Hepatocyte (in vitro differentiated cells): ENCODE measurements around the gene ADD1.

Experiments used
- EZH2 ChIP-seq: fragments of 200-600 bp; sonication (generic); IDR thresholded peaks from 2 replicates; pipeline ENCODE4 v1.6.1; 2016; ENCODE audit warnings: antibody characterized with exemption, mild to moderate bottlenecking, borderline replicate concordance
- EZH2phosphoT487 ChIP-seq: fragments of 200-600 bp; sonication (generic); IDR thresholded peaks from one replicate; pipeline ENCODE4 v1.6.1; 2018; ENCODE audit warnings: antibody characterized with exemption, mild to moderate bottlenecking, low read depth, moderate library complexity; ENCODE audit not compliant: unreplicated experiment, severe bottlenecking
- TF ChIP-seq, protein P1 (sequence below): fragments of 200-600 bp; sonication (generic); IDR thresholded peaks from 2 replicates; pipeline ENCODE4 v1.5.1; 2016; ENCODE audit warnings: antibody characterized with exemption, mild to moderate bottlenecking; ENCODE audit not compliant: poor library complexity

DNA sequence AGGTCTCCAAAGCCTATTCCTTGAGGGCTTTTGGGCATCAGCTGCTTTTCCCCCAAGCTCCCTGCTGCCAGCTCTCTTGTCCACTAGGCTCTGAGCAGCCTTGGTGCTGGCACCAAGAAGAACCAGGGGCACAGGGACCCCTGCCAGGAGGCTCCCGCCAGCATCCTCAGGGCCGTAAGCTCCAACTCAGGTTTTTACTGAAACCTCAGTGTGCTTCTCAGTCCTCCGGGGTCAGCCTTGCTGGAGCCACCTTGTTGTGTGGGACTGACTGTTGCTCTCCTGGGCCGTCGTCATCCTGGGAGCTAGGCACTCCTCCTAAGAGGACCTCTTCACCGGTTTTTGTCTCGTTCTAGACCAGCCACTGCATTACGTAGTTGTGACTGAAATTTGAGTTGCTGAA, 80.6 kb downstream of the ADD1 start:
- TF ChIP-seq, protein P1, sequence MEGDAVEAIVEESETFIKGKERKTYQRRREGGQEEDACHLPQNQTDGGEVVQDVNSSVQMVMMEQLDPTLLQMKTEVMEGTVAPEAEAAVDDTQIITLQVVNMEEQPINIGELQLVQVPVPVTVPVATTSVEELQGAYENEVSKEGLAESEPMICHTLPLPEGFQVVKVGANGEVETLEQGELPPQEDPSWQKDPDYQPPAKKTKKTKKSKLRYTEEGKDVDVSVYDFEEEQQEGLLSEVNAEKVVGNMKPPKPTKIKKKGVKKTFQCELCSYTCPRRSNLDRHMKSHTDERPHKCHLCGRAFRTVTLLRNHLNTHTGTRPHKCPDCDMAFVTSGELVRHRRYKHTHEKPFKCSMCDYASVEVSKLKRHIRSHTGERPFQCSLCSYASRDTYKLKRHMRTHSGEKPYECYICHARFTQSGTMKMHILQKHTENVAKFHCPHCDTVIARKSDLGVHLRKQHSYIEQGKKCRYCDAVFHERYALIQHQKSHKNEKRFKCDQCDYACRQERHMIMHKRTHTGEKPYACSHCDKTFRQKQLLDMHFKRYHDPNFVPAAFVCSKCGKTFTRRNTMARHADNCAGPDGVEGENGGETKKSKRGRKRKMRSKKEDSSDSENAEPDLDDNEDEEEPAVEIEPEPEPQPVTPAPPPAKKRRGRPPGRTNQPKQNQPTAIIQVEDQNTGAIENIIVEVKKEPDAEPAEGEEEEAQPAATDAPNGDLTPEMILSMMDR: no peak
- no peak for TF ChIP-seq EZH2
- no peak for TF ChIP-seq EZH2phosphoT487
